ENCODE data around the gene ACSL3. TPM values are rescaled to one million over a fixed set of nuclear protein-coding genes. Genes with fewer than 3 reads are reported as not detected.
A peak's percentile ranks its signal among the peaks of the same experiment; 100 is the strongest.

Gene ACSL3
- total and polyA plus RNA-seq, 12 donors, result 12.7 to 67.2 (median 53.0) TPM

- no peaks in the 10 kb centered on the region for H3K9me3 ChIP-seq
- ATAC-seq (no peak), DNase-seq (no peak)
- H3K27ac ChIP-seq, result peak overlapping the region in 1 of 10 donors; percentile 51
- TF ChIP-seq CTCF (IDR thresholded peaks at IDR 0.05), result no peak
- WGBS, 2 donors, result 91 to 92% methylated on average over 5 of the region's 5 CpGs
- peaks cover 0 to 19% (median 7%) of the 10 kb centered on the region in 9 donors for H3K4me1 ChIP-seq
- intact Hi-C loops (cut with DNase I), result no loop called here
- peaks cover 0 to 95% (median 35%) of the 10 kb centered on the region in 9 donors for H3K36me3 ChIP-seq
- H3K4me3 ChIP-seq, result no peak overlapping the region
- H3K27me3 ChIP-seq, result no peaks in the 10 kb centered on the region
Observed at GRCh38 chr2:222920657-222921186, 59.9 kb downstream of the ACSL3 start.

GRCh38 chr2:222922019-222922800 lies 61.4 kb downstream of the ACSL3 start:
- ATAC-seq (no peak), DNase-seq (no peak)
- Histone ChIP-seq H3K9me3 (no peaks in the 10 kb centered on the region), H3K4me3 (no peak overlapping the region), H3K4me1 (peaks cover 0 to 19% (median 7%) of the 10 kb centered on the region in 9 donors), H3K27me3 (no peaks in the 10 kb centered on the region), H3K36me3 (peaks cover 0 to 100% (median 36%) of the 10 kb centered on the region in 9 donors), H3K27ac (no peak overlapping the region)
- intact Hi-C loops (cut with DNase I), result no loop called here
- no peak for TF ChIP-seq CTCF (IDR thresholded peaks at IDR 0.05)
- WGBS, 2 donors, result 88 to 89% methylated on average over 8 of the region's 8 CpGs

- TF ChIP-seq CTCF (IDR thresholded peaks at IDR 0.05), result no peak
- no peak for ATAC-seq
- WGBS, 2 donors, result 93% methylated on average over 9 of the region's 9 CpGs
- no peak for DNase-seq
- no peak overlapping the region for H3K4me3 ChIP-seq
- peaks cover 0 to 100% (median 37%) of the 10 kb centered on the region in 9 donors for H3K36me3 ChIP-seq
- no peak overlapping the region for H3K27ac ChIP-seq
- H3K27me3 ChIP-seq, result no peaks in the 10 kb centered on the region
- no peaks in the 10 kb centered on the region for H3K9me3 ChIP-seq
- intact Hi-C loops (cut with DNase I), result no loop called here
- H3K4me1 ChIP-seq, result no peaks in the 10 kb centered on the region
Observed at GRCh38 chr2:222926915-222927314, 66.1 kb downstream of the ACSL3 start.

GRCh38 chr2:222927600-222927999 lies 66.8 kb downstream of the ACSL3 start:
- WGBS, 2 donors, result 74 to 75% methylated on average over 5 of the region's 5 CpGs
- intact Hi-C loops (cut with DNase I), result no loop called here
- TF ChIP-seq CTCF (IDR thresholded peaks at IDR 0.05), result no peak

More at GRCh38 chr2:222927600-222927999, 66.8 kb downstream of the ACSL3 start:
- H3K4me1 ChIP-seq, result no peaks in the 10 kb centered on the region
- no peaks in the 10 kb centered on the region for H3K9me3 ChIP-seq
- no peak overlapping the region for H3K4me3 ChIP-seq
- peaks cover 0 to 98% (median 37%) of the 10 kb centered on the region in 9 donors for H3K36me3 ChIP-seq
- no peak for ATAC-seq
- H3K27ac ChIP-seq, result no peak overlapping the region
- H3K27me3 ChIP-seq, result no peaks in the 10 kb centered on the region
- no peak for DNase-seq

Measured in heart right ventricle (tissue), 16 donors.